ENCODE results near the gene TRIM21.
"Not testable (repeated sequence)": the region's sequence is repeated elsewhere in the genome, so short reads cannot be mapped to it uniquely, and the experiment has no call there.

Gene TRIM21

DNA sequence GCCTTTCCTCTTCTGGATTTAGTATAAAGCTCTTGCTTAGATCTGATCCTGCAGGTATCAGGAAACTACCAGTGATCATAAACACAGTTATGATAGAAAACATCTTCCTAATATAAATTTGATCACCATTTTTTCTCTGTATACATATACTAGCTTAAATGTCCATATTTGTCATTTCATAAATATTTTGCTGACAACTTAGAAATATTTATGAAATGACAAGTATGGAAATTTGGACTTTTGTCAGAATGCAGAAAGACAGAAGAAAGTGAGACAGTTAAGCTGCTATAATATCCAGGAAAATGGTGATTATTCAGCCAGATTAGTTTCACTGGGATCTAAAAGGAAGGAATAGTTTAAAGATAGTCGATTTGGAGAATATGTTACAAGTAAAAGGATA, 22.8 kb upstream of the TRIM21 start:
- TF ChIP-seq, protein P1, sequence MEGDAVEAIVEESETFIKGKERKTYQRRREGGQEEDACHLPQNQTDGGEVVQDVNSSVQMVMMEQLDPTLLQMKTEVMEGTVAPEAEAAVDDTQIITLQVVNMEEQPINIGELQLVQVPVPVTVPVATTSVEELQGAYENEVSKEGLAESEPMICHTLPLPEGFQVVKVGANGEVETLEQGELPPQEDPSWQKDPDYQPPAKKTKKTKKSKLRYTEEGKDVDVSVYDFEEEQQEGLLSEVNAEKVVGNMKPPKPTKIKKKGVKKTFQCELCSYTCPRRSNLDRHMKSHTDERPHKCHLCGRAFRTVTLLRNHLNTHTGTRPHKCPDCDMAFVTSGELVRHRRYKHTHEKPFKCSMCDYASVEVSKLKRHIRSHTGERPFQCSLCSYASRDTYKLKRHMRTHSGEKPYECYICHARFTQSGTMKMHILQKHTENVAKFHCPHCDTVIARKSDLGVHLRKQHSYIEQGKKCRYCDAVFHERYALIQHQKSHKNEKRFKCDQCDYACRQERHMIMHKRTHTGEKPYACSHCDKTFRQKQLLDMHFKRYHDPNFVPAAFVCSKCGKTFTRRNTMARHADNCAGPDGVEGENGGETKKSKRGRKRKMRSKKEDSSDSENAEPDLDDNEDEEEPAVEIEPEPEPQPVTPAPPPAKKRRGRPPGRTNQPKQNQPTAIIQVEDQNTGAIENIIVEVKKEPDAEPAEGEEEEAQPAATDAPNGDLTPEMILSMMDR (IDR thresholded peaks at IDR 0.05): no peak
- H3K27ac ChIP-seq: no peak overlapping the region
- H3K4me3 ChIP-seq: no peak overlapping the region
- no peak for DNase-seq (ENCODE audit: low spot score)

DNA sequence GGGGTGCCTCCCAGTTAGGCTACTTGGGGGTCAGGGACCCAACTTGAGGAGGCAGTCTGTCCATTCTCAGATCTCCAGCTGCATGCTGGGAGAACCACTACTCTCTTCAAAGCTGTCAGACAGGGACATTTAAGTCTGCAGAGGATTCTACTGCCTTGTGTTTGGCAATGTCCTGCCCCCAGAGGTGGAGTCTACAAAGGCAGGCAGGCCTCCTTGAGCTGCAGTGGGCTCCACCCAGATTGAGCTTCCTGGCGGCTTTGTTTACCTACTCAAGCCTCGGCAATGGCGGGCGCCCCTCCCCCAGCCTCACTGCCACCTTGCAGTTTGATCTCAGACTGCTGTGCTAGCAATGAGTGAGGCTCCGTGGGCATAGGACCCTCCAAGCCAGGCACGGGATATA, 12.7 kb upstream of the TRIM21 start:
- not testable (repeated sequence) for DNase-seq (ENCODE audit: low spot score)

DNA sequence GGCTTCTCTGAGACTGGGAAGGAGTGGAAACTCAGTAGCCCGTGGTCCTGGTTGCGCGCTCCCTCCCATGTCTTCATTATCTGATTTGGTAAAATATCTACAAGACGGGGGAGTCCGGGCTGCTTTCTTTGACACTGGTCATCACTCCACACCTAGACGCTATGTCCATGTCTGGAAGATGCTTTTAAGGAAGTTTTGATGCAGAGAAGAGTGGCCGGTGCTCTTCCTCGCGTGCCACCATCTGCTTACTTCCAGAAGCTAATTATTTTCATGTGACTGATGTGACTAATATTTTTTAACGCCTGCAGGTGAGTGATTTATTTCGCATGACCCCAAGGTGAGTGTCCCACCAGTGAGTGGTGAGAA, 339 bp upstream of the TRIM21 start:
- H3K27ac ChIP-seq: peak overlapping the region; percentile 64 to 79
- peak overlapping the region; percentile 90 for H3K4me3 ChIP-seq
- TF ChIP-seq, protein P1 (IDR thresholded peaks at IDR 0.05): no peak
- DNase-seq (ENCODE audit: low spot score): no peak

More for the DNA sequence above, 12.7 kb upstream of the TRIM21 start:
- not testable (repeated sequence) for H3K27ac ChIP-seq, H3K4me3 ChIP-seq

DNA sequence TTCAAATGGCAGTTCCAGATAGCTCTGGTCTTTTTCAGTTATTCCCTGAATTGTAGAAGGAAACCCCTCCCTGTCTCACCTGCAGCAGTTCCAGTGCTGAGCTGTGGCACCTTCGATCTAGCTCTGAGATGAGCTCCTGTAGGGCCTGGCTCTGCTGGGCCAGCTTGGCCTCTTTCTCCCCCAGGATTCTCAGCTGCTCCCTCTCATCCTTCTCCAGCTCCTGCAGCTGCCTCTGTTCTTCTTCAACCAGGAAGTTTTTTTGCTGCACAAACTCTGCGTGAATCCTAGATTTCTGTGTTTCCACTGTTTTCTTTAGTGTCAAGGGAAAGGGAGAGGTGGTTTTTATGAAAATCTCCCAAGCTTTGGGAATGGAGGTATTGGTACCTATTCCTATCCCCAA, 5.3 kb downstream of the TRIM21 start:
- no peak overlapping the region for H3K4me3 ChIP-seq
- TF ChIP-seq, protein P1 (IDR thresholded peaks at IDR 0.05): no peak
- DNase-seq (ENCODE audit: low spot score): no peak
- no peak overlapping the region for H3K27ac ChIP-seq

DNA sequence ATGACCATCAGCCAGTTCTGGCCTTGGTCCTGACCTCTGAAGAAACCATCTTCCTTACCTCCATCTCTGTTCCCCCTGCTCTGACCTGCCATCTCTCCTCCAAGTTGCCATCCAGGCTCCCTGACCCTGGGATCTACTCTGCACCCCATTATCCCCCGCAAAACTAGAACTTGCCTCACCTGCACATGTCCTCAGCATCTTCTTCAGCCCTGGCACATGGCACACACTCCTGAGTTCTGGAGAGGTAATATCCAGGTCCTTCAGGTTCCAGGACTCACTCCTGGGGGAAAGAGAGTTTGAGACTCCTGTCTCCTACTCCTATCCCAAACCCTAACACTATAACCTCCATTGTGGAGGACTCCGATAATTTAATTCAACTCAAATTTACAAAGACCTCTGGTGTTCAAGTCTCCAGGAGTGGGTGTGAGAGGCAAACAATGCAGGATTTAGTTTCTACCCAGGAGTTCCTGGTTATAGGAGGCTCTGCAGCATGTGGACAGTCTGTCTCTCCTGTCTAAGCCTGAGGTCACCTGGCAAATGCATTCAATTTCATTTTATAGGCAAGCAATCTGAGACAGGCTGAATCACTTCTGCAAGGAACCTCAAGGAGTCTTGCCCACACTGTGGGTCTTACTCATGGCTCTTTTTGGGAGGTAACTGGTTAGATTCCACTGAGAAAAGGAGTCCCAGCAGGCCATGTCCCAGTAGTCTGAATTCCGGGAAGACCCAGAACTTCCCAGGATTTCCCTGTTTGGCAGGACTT, 7.3 kb downstream of the TRIM21 start:
- H3K4me3 ChIP-seq: no peak overlapping the region
- no peak overlapping the region for H3K27ac ChIP-seq
- TF ChIP-seq, protein P1 (IDR thresholded peaks at IDR 0.05): no peak
- no peak for DNase-seq (ENCODE audit: low spot score)

DNA sequence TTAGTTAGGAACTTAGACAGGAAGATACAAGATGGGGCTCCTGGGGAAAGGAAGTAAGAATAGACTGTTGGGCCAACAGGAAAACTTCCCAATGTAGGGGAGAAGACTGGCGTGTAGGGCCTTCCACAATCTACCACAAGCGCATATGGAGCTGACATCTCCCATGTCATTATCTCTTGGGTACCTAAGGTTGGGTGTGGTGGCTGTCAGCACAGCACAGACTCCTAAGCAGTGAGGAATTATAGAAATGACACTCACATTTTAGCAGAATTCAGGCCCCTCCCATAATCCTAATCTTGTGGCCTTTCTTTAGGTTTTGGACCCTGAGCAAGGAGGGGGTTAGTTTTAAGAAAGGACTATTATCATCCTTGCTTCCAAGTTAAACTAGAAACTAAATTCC, 11.6 kb downstream of the TRIM21 start:
- DNase-seq (ENCODE audit: low spot score): no peak
- no peak overlapping the region for H3K4me3 ChIP-seq
- TF ChIP-seq, protein P1 (IDR thresholded peaks at IDR 0.05): no peak
- H3K27ac ChIP-seq: no peak overlapping the region

DNA sequence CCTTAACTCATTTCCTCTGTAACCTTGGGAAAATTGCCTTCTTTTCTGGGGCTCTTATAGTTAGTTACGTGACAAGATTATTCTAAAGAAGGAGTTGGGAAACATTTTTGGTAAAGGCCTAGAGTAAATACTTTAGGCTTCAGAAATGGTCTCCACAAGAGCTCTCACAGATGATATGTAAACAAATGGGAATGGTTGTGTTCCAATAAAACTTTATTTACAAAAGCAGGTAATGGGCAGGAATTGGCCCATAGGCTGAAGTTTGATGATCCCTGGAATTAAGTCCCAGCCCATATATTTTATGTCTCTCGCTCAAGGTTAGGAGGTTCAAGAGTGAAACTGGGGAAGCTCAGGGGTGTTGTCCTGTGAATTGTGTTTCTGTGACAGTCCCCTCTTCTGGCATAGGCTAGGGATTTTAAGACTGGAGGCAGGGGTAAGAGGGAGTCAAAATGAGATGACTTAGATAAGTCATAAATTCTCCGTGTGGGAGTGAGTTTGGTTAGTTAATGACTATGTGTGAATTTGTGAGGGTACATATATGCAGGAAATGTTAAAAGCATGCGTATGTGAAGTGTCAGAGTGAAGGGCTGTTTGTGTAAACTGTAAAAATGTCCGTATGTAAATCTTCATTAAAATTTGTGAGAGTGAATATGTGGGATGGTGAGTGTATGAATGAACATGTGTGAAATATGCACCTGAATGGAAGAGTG, 17.9 kb downstream of the TRIM21 start:
- DNase-seq (ENCODE audit: low spot score): no peak
- TF ChIP-seq, protein P1 (IDR thresholded peaks at IDR 0.05): no peak
- Histone ChIP-seq H3K27ac (no peak overlapping the region), H3K4me3 (no peak overlapping the region)
